IPS-15b (cell line): ENCODE data around the gene MRPL1.
"Not testable (repeated sequence)": the region's sequence is repeated elsewhere in the genome, so short reads cannot be mapped to it uniquely, and the experiment has no call there.

ENCODE experiments used
- H3K27me3 ChIP-seq: one replicate; pipeline ENCODE4 v1.6.1; 2013; ENCODE audit warnings: low read length; ENCODE audit not compliant: control insufficient read depth, insufficient read depth
- H3K36me3 ChIP-seq: one replicate; pipeline ENCODE4 v1.6.1; 2013; ENCODE audit warnings: low read length; ENCODE audit not compliant: control insufficient read depth, insufficient read depth
- H3K4me1 ChIP-seq: one replicate; pipeline ENCODE4 v1.6.1; 2013; ENCODE audit warnings: mild to moderate bottlenecking, low read length; ENCODE audit not compliant: control insufficient read depth, insufficient read depth
- H3K4me3 ChIP-seq: one replicate; pipeline ENCODE4 v1.5.1; 2013; ENCODE audit warnings: low read depth, low read length
- H3K9ac ChIP-seq: one replicate; pipeline ENCODE4 v1.6.1; 2013; ENCODE audit warnings: low read depth, mild to moderate bottlenecking, low read length
- H3K9me3 ChIP-seq: one replicate; pipeline ENCODE4 v1.6.1; 2013; ENCODE audit warnings: mild to moderate bottlenecking, low read length; ENCODE audit not compliant: control insufficient read depth, insufficient read depth

MRPL1 gene

DNA sequence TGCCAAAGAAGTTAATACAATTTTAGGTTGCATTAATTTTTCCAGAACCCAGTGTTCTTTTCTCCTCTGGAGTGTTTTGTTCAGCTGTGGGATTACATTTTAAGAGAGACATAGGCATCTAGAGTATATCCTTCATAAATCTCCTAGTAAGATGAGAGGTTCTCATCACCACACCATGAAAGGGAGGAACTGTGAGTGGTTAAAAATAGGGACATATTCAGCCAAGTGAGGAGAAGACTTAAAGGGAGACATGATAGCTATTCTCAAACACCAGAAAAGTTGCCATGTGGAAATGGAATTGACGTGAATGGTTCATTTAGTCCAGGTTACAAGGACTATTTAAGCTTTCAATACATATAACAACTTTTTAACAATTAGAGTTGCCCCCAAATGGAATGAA, 6.5 kb upstream of the MRPL1 start:
- Histone ChIP-seq H3K9me3 (no peaks in the 10 kb centered on the region), H3K27me3 (no peaks in the 10 kb centered on the region), H3K4me1 (no peaks in the 10 kb centered on the region), H3K36me3 (no peaks in the 10 kb centered on the region), H3K4me3 (no peak overlapping the region), H3K9ac (no peak overlapping the region)

DNA sequence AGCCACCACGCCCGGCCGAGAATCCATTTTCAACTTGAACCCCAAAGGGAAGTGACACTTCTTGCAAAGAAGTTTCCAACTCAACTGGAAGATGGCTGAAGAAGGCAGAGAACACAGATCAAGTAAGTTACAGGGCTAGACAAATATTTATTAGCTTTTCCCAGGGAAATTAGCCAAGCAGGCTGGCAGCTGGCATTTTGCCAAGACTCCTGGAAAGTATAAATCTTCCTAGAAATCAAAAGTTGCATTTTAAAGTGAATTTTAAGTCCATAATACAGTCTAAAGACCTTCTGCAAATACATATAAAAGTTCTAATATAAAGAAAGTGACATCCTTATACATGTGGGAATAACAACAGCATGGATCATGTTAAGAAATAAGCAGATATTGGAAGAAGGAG, 3.4 kb upstream of the MRPL1 start:
- Histone ChIP-seq H3K4me1 (peaks cover 6% of the 10 kb centered on the region), H3K9ac (no peak overlapping the region), H3K9me3 (no peaks in the 10 kb centered on the region), H3K36me3 (no peaks in the 10 kb centered on the region), H3K4me3 (no peak overlapping the region), H3K27me3 (no peaks in the 10 kb centered on the region)

- H3K27me3 ChIP-seq: no peaks in the 10 kb centered on the region
- H3K36me3 ChIP-seq: no peaks in the 10 kb centered on the region
- peak overlapping the region; percentile 94 for H3K4me3 ChIP-seq
- H3K9ac ChIP-seq: no peak overlapping the region
- no peaks in the 10 kb centered on the region for H3K9me3 ChIP-seq
- peaks cover 6% of the 10 kb centered on the region for H3K4me1 ChIP-seq
Observed at GRCh38 chr4:77861495-77861894, 1.1 kb upstream of the MRPL1 start.

- not testable (repeated sequence) for H3K9me3 ChIP-seq, H3K27me3 ChIP-seq, H3K36me3 ChIP-seq, H3K4me1 ChIP-seq
- peak overlapping the region; percentile 94 for H3K4me3 ChIP-seq
- peak overlapping the region; percentile 91 for H3K9ac ChIP-seq
Observed at GRCh38 chr4:77863341-77863740, 711 bp downstream of the MRPL1 start.

- Histone ChIP-seq H3K4me3 (no peak overlapping the region), H3K9me3 (no peaks in the 10 kb centered on the region), H3K36me3 (no peaks in the 10 kb centered on the region), H3K9ac (no peak overlapping the region), H3K4me1 (peaks cover 6% of the 10 kb centered on the region), H3K27me3 (no peaks in the 10 kb centered on the region)
Observed at GRCh38 chr4:77865259-77865658, 2.6 kb downstream of the MRPL1 start.

- peaks cover 3% of the 10 kb centered on the region for H3K36me3 ChIP-seq
- H3K4me3 ChIP-seq: no peak overlapping the region
- H3K4me1 ChIP-seq: peaks cover 4% of the 10 kb centered on the region
- H3K9me3 ChIP-seq: no peaks in the 10 kb centered on the region
- no peak overlapping the region for H3K9ac ChIP-seq
- no peaks in the 10 kb centered on the region for H3K27me3 ChIP-seq
Observed at GRCh38 chr4:77872723-77873445, 10.3 kb downstream of the MRPL1 start.

GRCh38 chr4:77877167-77877566, 14.5 kb downstream of the MRPL1 start:
- H3K9ac ChIP-seq: no peak overlapping the region
- H3K36me3 ChIP-seq: peaks cover 3% of the 10 kb centered on the region
- H3K4me1 ChIP-seq: peaks cover 6% of the 10 kb centered on the region
- no peaks in the 10 kb centered on the region for H3K9me3 ChIP-seq
- no peak overlapping the region for H3K4me3 ChIP-seq
- H3K27me3 ChIP-seq: no peaks in the 10 kb centered on the region

DNA sequence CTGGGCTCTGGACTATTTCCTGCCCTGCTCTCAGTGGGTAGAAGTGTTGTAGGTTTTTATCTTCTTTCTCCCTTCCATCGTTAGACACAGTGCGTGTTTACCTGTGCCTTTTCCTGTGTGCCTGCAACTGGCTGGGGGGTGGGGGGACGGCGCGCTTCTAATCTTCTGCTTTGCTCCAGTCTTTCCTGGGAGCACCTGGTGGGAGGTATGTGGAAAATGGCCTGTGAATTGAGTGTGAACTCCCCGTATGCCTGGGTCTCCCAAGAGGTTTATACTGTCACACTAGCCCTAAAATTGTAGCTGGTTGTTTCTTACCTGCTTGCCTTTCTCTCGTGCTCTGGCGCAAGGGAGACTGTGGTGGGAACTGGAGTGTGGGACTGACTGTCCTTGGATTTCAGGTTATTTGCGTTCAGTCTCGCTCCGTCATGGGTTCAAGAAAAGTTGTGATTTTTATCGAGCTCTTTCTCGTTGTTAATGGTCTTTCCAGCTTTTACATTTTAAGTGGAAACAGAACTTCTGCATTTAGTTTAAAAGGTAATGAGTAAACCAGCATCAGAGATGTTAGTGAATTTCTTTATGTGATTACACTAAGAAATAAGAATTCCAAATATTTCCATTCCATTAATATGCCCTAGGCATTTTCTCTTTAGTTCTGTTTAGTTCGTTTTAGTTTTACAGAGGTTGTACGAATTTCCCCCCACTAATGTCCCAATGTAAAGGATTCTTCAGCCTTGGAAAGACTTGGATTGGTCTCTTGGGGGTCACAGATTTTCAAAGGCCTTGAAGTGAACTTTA, 15.3 kb downstream of the MRPL1 start:
- Histone ChIP-seq H3K27me3 (no peaks in the 10 kb centered on the region), H3K36me3 (peaks cover 3% of the 10 kb centered on the region), H3K4me1 (peaks cover 6% of the 10 kb centered on the region), H3K9me3 (no peaks in the 10 kb centered on the region), H3K4me3 (no peak overlapping the region), H3K9ac (no peak overlapping the region)

GRCh38 chr4:77880784-77881183, 18.2 kb downstream of the MRPL1 start:
- Histone ChIP-seq H3K36me3 (no peaks in the 10 kb centered on the region), H3K4me3 (no peak overlapping the region), H3K9me3 (no peaks in the 10 kb centered on the region)

DNA sequence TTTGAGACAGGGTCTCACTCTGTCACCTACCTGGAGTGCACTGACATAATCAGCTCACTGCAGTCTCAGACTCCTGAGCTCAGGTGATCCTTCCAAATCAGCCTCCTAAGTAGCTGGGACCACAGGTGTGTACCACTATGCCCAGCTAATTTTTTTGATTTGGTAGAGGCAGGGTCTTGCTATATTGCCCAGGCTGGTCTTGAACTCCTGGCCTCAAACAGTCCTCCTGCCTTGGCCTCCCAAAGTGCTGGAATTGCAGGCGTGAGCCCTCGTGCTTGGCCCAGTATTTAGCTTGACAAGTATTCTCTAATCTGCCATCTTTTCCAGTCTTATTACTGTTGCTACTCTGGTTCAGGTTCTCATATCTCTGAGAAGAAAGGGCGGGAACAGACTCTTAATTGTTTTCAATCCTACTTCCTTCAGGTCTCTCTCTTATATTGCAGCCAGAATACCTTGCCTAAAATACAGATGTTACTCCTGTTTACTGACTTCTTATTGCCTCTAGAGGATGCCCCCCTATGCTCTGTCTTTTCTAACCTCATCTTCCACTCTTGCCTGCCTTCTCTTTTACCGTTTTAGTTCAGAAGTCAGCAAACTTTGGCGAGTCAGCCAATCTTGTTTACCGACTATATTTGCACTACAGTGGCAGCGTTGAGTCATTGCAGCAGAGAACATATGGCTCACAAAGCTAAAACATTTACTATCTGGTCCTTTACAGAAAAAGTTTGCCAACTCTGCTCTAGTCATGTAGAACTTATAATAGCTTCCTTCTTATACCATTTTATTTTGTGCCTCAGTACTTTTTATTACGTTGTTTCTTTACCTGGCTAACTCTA, 19.0 kb downstream of the MRPL1 start:
- H3K4me1 ChIP-seq: peaks cover 6% of the 10 kb centered on the region
- H3K9me3 ChIP-seq: no peaks in the 10 kb centered on the region
- H3K9ac ChIP-seq: no peak overlapping the region
- H3K27me3 ChIP-seq: no peaks in the 10 kb centered on the region
- no peak overlapping the region for H3K4me3 ChIP-seq
- no peaks in the 10 kb centered on the region for H3K36me3 ChIP-seq

More at GRCh38 chr4:77880784-77881183, 18.2 kb downstream of the MRPL1 start:
- peaks cover 6% of the 10 kb centered on the region for H3K4me1 ChIP-seq
- H3K9ac ChIP-seq: no peak overlapping the region
- no peaks in the 10 kb centered on the region for H3K27me3 ChIP-seq

GRCh38 chr4:77893451-77893850, 30.8 kb downstream of the MRPL1 start:
- no peaks in the 10 kb centered on the region for H3K36me3 ChIP-seq
- no peaks in the 10 kb centered on the region for H3K9me3 ChIP-seq
- no peak overlapping the region for H3K4me3 ChIP-seq
- no peak overlapping the region for H3K9ac ChIP-seq
- no peaks in the 10 kb centered on the region for H3K27me3 ChIP-seq
- H3K4me1 ChIP-seq: no peaks in the 10 kb centered on the region
